HG02943 (cell line): ENCODE results near the gene TRAF3.

Experiments used
- ATAC-seq: cut with Tn5 transposase; IDR thresholded peaks from one replicate; pipeline ENCODE4 v1.9.1; 2021; ENCODE audit warnings: mild to moderate bottlenecking, low read depth, moderate library complexity; ENCODE audit not compliant: unreplicated experiment

Gene TRAF3

DNA sequence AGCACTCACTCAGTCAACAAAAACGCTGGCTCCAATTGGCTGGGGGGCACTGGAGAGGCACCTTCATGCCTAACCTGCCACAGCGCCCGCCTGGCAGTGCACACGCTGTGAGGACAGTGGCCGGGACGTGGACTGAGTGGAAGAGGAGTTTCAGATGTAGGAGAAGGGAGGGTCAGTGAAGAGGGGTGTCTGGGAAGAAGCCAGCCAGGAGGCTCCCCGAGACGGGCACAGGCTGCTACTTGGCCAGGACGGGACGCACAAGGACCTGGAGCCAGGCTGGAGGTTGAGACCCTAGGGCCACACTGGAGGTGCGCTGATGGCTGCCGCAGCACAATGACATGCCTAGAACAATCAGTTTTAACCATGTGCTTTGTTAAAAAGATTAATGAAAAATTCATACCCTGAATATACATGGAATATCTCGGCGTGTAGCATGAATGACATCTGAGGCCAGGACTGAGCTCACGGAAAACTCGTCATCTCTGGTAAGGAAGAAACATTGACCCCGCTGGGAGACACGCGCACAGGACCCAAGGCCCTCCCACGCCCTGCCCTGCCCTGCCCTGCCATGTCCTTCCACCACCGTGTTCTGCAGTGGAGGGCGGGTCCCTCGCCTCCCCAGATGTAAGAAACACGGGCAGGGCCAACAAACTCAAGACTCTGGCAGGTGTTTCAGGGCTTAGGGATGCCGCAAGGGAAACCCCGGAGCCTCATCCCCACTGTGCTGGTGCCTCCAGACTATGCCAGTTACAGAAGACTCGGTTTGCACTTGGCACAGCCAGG is 170.3 kb downstream of the TRAF3 start:
- ATAC-seq = no peak

DNA sequence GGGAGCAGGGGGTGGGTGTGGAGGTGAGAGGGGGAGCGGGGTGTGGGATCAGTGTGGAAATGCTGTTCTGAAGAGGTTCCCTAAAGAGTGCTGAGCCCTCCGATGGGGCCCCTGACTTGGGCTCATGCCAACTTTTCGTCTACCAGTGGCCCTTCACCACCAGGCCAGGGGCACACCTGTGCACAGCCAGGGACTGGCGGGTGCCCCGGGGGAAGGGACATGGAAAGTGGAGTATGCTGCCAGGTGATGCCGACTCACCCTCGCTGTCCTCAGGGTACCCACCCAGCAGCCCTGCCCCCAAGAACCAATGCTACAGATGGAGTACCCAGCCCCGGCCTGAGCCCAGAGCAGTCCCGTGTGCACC is 171.4 kb downstream of the TRAF3 start:
- no peak for ATAC-seq

DNA sequence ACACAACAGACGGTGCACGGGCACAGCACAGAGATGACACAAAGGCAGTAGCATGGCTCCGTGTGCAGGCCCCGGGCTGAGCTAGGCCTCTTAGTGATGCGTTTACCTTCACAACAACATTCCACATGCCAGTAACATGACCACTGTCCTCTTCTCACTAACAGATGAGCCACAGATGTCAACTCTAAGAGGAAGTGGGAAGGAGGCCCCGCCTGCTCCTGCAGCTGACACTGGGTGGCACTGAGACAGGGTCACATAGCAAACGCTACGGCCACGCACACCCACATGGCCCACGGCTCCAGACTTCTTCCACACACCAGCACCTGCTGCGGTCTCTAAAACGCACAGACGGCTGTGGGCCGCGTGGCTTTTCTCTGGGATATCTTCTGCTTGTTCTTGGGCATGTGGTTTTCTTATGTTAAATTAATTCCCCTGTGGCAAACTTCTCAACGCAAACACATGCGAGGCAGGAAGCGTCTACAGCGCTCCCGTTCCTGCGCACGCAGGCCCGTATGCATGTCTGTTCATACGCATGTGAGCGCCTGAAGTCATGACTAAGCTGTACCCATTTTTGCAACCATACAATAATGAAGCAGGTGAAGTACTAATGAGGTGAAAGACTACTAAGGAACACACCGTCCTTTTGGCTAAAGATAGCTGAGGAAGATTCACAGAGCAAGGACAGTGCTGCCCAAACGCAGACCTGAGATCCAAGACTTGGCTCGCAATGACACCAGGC is 172.0 kb downstream of the TRAF3 start:
- ATAC-seq = no peak

DNA sequence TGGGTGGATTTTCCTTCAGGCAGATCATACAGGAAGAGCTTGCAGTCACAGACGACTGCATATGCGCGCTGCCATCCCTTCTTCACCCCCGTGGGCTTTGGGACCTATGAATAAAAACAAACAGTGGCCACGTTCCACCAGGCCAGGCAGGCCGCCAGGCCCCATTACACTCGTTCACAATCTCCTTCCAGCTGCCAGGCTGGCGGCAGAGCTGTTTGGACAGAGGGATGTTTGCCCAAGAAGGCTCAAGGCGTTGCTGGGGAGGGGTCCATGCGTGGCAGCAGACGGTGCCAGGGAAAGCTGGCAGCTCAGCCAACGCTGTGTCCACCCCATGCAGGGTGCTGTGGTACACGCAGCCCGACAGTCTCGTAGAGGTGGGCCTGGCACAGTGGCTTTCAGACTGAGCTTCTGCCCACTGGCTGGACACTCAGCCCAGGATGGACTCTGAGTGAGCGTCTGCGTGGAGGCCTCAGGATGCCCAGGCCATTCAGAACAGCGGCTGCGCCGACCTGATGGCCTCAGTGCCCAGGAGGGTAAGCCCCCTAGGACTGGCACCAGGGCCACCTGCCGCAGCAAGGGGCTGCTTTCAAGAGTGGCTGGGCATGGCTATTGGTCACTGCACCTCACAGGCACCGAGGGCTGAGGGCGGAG is 172.7 kb downstream of the TRAF3 start:
- no peak for ATAC-seq

DNA sequence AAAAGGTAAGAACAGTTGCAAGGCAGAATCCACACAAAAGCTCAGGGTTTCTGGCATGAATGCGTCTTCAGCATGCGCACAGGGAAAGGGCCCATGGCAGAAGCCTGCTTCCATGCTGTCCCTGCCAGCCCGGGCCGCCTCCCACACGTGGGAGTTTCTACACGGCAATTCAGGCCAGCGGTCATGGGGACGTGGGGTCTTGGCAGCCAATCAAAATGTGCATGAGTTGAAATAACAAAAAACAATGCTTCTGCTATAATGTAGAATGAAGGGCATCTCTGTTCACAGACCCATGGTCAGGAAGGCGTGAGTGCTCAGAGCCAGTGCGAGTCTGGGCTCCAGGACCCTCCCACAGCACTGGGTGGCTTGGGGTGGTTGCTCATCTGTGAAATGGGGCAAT is 173.8 kb downstream of the TRAF3 start:
- ATAC-seq = no peak

DNA sequence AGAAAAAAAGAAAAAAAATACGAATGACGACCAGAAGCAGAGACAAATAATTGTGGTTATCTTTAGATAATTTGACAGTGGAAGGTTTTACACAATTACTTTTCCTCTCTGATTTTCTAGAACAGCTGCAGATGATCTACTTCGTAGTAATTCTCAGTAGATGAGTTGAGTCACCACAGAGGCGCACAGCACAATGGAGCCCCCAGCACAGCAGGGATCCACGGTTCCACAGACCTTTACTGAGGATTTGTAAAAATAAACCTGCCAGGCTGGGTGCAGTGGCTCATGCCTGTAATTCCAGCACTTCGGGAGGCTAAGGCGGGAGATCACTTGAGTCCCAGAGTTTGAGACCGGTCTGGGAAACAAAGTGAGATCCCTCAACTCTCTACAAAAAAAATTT is 174.6 kb downstream of the TRAF3 start:
- ATAC-seq = no peak

DNA sequence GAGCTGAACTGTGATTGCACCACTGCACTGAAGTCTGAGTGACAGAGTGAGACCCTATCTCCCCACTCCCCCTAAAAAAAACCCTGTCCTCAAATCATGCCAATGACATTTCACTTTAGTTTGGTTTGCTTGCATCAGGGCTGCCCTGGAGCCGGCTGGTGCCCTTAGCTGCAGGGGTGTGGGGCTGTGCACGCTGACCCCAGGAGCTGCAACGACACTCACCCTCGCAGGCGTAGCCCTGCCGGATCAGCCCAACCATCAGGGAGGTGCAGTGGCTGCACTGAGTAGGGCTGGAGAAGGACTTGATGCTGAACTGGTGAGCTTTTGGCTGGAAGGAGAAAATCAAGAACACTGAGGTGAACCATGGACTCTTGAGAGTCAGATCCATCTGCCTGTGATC is 175.0 kb downstream of the TRAF3 start:
- no peak for ATAC-seq

DNA sequence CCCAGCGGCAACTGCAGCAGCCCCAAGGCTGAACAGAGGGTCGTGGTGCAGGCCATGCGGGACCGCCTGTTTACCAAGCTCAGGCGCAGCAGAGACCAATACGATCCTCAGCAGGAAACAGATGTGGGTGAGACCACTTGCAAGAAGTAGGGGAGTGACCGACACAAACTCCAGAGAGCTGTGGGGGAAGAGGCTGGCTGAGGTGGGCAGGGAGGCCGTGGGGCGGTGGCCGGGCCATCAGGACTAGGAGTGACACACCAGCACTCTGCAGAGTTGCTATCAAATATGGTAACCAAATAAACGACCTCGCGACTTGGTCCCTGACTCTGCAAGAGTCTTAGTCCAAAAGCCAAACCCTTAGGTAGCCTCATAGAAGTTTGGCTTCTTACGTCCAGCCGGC is 175.9 kb downstream of the TRAF3 start:
- no peak for ATAC-seq

DNA sequence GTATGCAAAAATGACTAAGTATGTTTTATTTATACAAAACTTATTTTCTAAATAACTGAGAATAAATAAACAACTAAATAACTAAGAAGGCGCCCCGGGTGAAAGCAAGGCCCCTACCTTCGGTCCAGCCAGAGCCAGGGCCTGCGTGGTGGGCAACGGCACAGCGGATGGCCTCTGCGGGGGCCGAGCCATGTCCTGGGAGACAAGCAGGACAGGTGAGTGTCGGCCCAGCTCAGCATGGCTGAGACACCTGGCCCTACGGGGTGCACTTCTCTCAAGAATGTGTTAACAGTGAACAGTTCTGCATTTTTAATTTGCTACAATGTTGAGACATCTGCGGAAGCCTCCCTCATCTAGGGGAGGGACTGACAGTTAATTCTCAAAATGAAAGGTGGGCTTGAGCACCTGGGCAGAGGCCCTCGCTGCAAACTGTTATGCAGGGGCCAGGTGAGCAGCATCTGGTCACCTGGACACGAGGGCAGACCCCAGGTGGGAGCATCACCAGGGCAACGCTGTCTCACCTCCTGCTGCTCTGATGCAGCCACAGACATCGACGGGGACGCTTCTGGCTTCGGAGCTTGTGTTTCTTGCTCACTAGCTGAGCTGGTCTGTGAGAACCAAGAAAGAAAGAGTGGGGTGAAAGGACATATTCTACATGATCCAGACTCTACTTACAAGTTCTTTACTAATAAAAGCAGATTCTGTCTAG is 177.0 kb downstream of the TRAF3 start:
- no peak for ATAC-seq

DNA sequence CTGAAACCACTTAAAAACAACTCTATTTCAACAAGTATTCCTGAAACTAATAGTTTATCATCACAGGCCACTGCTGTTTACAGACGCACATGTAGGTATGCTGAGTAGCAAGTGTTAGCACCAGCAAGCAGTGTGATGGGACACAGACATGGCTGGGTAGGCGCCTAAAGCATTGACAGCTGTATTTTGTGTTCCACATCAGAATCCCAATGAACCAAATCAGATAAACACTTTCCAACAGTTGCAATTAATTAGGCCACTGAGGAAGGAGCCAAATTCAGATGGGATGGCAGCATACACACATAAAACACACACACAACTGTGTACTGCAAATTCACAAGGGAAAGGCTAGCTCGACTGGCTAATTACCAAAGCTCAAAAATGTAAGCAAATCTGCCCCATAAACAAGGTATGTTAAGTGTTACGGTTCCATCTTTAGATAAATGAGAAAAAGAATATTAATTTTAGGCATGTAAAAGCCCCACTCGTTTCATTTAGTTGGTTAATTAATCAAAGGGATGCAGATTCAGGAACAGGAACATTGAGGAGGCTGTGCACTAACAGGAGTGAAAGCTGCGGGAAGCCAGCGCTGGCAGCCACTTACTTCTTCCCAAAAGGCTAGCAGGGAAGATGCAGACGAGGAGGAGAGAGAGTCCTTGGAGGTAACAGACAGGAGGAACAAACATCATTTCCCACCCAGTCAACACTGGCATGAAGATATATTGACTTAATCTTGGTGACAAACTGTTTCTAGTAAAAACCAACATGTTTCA is 178.6 kb downstream of the TRAF3 start:
- ATAC-seq = no peak

DNA sequence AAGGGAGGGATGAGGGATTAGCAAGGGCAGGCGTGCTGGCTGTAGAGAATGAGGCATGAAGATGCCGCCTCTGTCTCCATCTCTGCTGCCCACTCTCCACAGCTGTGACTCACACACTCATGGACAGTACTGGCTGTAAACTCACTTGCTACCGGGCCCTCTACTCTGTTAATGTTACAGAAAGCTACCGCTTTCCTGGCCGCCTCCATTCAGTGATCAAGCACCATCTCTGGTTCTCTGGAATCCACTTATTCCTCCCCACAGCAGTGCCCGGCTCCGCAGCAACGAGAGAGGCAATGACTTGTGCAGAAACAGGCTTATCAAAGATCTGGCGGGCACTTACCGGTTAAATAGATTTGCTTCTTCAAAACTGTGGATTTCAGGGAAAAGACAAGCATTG is 180.0 kb downstream of the TRAF3 start:
- ATAC-seq = no peak

DNA sequence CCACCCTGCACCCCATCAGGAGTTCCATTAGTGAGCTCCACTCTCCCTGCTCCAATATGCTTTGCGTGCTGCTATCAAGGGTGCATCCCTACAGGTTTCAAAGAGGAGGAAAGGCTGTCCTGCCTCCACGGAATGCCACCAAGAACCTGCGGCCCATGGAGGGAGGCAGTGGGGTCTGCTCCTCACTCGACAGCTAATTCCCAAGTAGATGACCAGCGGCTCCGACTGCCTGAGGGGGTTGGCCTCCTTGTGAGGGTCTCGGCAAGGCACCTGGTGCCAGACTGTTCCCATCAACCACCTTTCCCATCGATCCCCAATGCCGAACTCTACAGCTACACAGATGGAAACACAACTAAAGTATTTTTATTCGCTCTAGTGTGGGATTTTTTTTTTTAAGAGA is 181.2 kb downstream of the TRAF3 start:
- no peak for ATAC-seq
